Uterus (tissue), 2 donors: ENCODE data around the gene UBE2K.

Experiments used
- POLR2A ChIP-seq, 2 donors: fragments of 450-650 bp; IDR thresholded peaks; one replicate each; pipeline ENCODE4 v1.6.1; 2016; ENCODE audit warnings: antibody characterized with exemption in 2 of 2, mild to moderate bottlenecking in 1 of 2, moderate library complexity in 1 of 2
- TF ChIP-seq, protein P1 (sequence below), 4 experiments: fragments of 200-600 bp in 2 of 4; fragments of 450-650 bp in 2 of 4; sonication (generic) in 2 of 4; IDR thresholded peaks; one replicate each; pipeline ENCODE4 v1.5.1; 2016 to 2019; ENCODE audit warnings: antibody characterized with exemption in 4 of 4, mild to moderate bottlenecking in 2 of 4, moderate library complexity in 1 of 4

DNA sequence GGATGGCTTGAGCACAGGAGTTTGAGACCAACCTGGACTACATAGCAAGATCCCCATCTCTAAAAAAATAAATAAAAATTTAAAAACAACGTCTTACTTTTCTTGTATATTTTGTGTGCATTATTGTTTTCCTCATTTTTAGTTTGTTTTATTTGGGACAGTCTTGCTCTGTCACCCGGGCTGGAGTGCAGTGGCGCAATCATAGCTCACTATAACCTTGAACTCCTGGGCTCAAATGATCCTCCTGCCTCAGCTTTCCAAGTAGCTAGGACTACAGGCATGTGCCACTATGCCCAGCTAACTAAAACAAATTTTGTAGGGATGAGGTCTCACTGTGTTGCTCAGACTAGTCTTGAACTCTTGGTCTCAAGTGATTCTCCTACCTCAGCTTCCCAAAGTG, 49.7 kb upstream of the UBE2K start:
- TF ChIP-seq, protein P1, sequence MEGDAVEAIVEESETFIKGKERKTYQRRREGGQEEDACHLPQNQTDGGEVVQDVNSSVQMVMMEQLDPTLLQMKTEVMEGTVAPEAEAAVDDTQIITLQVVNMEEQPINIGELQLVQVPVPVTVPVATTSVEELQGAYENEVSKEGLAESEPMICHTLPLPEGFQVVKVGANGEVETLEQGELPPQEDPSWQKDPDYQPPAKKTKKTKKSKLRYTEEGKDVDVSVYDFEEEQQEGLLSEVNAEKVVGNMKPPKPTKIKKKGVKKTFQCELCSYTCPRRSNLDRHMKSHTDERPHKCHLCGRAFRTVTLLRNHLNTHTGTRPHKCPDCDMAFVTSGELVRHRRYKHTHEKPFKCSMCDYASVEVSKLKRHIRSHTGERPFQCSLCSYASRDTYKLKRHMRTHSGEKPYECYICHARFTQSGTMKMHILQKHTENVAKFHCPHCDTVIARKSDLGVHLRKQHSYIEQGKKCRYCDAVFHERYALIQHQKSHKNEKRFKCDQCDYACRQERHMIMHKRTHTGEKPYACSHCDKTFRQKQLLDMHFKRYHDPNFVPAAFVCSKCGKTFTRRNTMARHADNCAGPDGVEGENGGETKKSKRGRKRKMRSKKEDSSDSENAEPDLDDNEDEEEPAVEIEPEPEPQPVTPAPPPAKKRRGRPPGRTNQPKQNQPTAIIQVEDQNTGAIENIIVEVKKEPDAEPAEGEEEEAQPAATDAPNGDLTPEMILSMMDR (IDR thresholded peaks at IDR 0.05), result no peak
- TF ChIP-seq POLR2A (IDR thresholded peaks at IDR 0.05), result no peak
